Naive thymus-derived CD8-positive, alpha-beta T cell (primary cell): ENCODE measurements around the gene SLC23A2. TPM values are rescaled to one million over a fixed set of nuclear protein-coding genes. Genes with fewer than 3 reads are reported as not detected.
A peak's percentile ranks its signal among the peaks of the same experiment; 100 is the strongest.

Experiments
- ATAC-seq, 2 donors: fragments of 150-1000 bp; cut with Tn5 transposase in 1 of 2; sonication (Bioruptor Pico), chemical (Tn5 transposase) in 1 of 2; 1 replicate in 1 of 2; 2 replicates in 1 of 2; pipeline ENCODE4 v1.10.0; 2021; ENCODE audit warnings: mild to moderate bottlenecking in 2 of 2, moderate library complexity in 2 of 2
- POLR2A ChIA-PET: fragments of 350-600 bp; sonication (Branson Sonifier 250); formaldehyde crosslinking; loops from one replicate; lab custom pipeline; 2021; ENCODE audit warnings: antibody characterized with exemption; lab: Charles Lee
- DNase-seq, 10 donors: peaks; one replicate each; pipeline versions ENCODE4 v3.0.0 to v3.0.0-alpha.2; 2020 to 2022
- H3K27ac Mint-ChIP-seq, 10 donors: one replicate each; pipeline ENCODE4 v1.8.0; 2020 to 2022; ENCODE audit warnings: mild to moderate bottlenecking in 10 of 10, mixed read lengths in 10 of 10, moderate library complexity in 4 of 10, inconsistent platforms in 1 of 10
- H3K27me3 Mint-ChIP-seq, 5 donors: one replicate each; pipeline ENCODE4 v1.8.0; 2021 to 2022; ENCODE audit warnings: mixed read lengths in 5 of 5
- H3K36me3 Mint-ChIP-seq, 3 donors: one replicate each; pipeline ENCODE4 v1.8.0; 2020 to 2022; ENCODE audit warnings: mixed read lengths in 3 of 3, mild to moderate bottlenecking in 2 of 3, inconsistent platforms in 1 of 3
- H3K4me1 Mint-ChIP-seq, 4 donors: one replicate each; pipeline ENCODE4 v1.8.0; 2021 to 2022; ENCODE audit warnings: mixed read lengths in 4 of 4
- H3K4me3 Mint-ChIP-seq, 10 donors: one replicate each; pipeline ENCODE4 v1.8.0; 2020 to 2022; ENCODE audit warnings: mild to moderate bottlenecking in 10 of 10, mixed read lengths in 10 of 10, moderate library complexity in 6 of 10, inconsistent platforms in 1 of 10
- H3K9me3 Mint-ChIP-seq, 9 donors: one replicate each; pipeline ENCODE4 v1.8.0; 2020 to 2022; ENCODE audit warnings: mixed read lengths in 9 of 9, mild to moderate bottlenecking in 3 of 9, inconsistent platforms in 1 of 9, moderate library complexity in 1 of 9
- polyA plus RNA-seq, 3 donors: library from polyadenylated mRNA; unstranded; fragments of 300-500 nt; fragmentation: Illumina TruSeq; gene quantifications; one replicate each; pipeline ENCODE4 v1.2.3, GENCODE V29; 2021
- total RNA-seq, 8 experiments: library from RNA in 2 of 8; stranded (reverse) in 2 of 8; gene quantifications; one replicate each; pipeline ENCODE4 v1.2.3 and lab custom pipeline; 2021 to 2026

Gene SLC23A2
- total and polyA plus RNA-seq, 5 experiments from 2014 or later = 5.6 to 24.3 (median 8.1) TPM

GRCh38 chr20:4942331-4942730 is 59.0 kb downstream of the SLC23A2 start:
- POLR2A ChIA-PET = interaction anchor here (0.7 kb wide), 2 partner anchors 16 to 78 kb away, joined by 5 read pairs; no protein-coding TSS in a partner anchor
- Mint-ChIP-seq H3K27me3 (no peaks in the 10 kb centered on the region), H3K9me3 (no peaks in the 10 kb centered on the region), H3K4me1 (peaks cover 13 to 36% (median 20%) of the 10 kb centered on the region in 4 donors), H3K27ac (peak overlapping the region in 5 of 10 donors; percentile 7 to 62 (median 48)), H3K4me3 (peak overlapping the region in 1 of 10 donors; percentile 20), H3K36me3 (peaks cover 0 to 22% (median 5%) of the 10 kb centered on the region in 3 donors)
- DNase-seq (no peak), ATAC-seq (no peak)

- Mint-ChIP-seq H3K36me3 (peaks cover 0 to 20% (median 0%) of the 10 kb centered on the region in 3 donors), H3K4me3 (peak overlapping the region in 1 of 10 donors; percentile 38), H3K9me3 (no peaks in the 10 kb centered on the region), H3K27me3 (no peaks in the 10 kb centered on the region), H3K4me1 (peaks cover 13 to 34% (median 19%) of the 10 kb centered on the region in 4 donors), H3K27ac (peak overlapping the region in 1 of 10 donors; percentile 17)
- DNase-seq = no peak
- POLR2A ChIA-PET = no interaction called here
- no peak for ATAC-seq
These were observed 63.6 kb downstream of the SLC23A2 start for GRCh38 chr20:4937407-4938319.

GRCh38 chr20:4936851-4937406 is 64.4 kb downstream of the SLC23A2 start:
- peak overlapping the region in 1 of 10 donors; percentile 38 for H3K4me3 Mint-ChIP-seq
- ATAC-seq = no peak
- H3K4me1 Mint-ChIP-seq = peaks cover 10 to 26% (median 12%) of the 10 kb centered on the region in 4 donors
- H3K27ac Mint-ChIP-seq = peak overlapping the region in 1 of 10 donors; percentile 17
- POLR2A ChIA-PET = no interaction called here
- no peak for DNase-seq
- H3K27me3 Mint-ChIP-seq = no peaks in the 10 kb centered on the region
- peaks cover 0 to 23% (median 4%) of the 10 kb centered on the region in 3 donors for H3K36me3 Mint-ChIP-seq
- no peaks in the 10 kb centered on the region for H3K9me3 Mint-ChIP-seq

- no peaks in the 10 kb centered on the region for H3K9me3 Mint-ChIP-seq
- no peak for DNase-seq
- peaks cover 8 to 23% (median 11%) of the 10 kb centered on the region in 4 donors for H3K4me1 Mint-ChIP-seq
- peak overlapping the region in 1 of 10 donors; percentile 17 for H3K27ac Mint-ChIP-seq
- no peak overlapping the region for H3K4me3 Mint-ChIP-seq
- peaks cover 0 to 27% (median 8%) of the 10 kb centered on the region in 3 donors for H3K36me3 Mint-ChIP-seq
- no peaks in the 10 kb centered on the region for H3K27me3 Mint-ChIP-seq
- POLR2A ChIA-PET = no interaction called here
- no peak for ATAC-seq
These were observed 64.9 kb downstream of the SLC23A2 start for GRCh38 chr20:4936392-4936850.

- H3K4me1 Mint-ChIP-seq = peaks cover 6 to 23% (median 8%) of the 10 kb centered on the region in 4 donors
- no peak overlapping the region for H3K27ac Mint-ChIP-seq
- no peaks in the 10 kb centered on the region for H3K27me3 Mint-ChIP-seq
- H3K9me3 Mint-ChIP-seq = no peaks in the 10 kb centered on the region
- POLR2A ChIA-PET = no interaction called here
- peaks cover 0 to 55% (median 19%) of the 10 kb centered on the region in 3 donors for H3K36me3 Mint-ChIP-seq
- H3K4me3 Mint-ChIP-seq = no peak overlapping the region
- DNase-seq = no peak
- ATAC-seq = no peak
These were observed 69.2 kb downstream of the SLC23A2 start for GRCh38 chr20:4932061-4932460.

GRCh38 chr20:4929686-4930397 is 71.5 kb downstream of the SLC23A2 start:
- H3K36me3 Mint-ChIP-seq = peaks cover 0 to 58% (median 19%) of the 10 kb centered on the region in 3 donors
- peaks cover 1 to 18% (median 10%) of the 10 kb centered on the region in 4 donors for H3K4me1 Mint-ChIP-seq
- H3K27ac Mint-ChIP-seq = no peak overlapping the region
- DNase-seq = no peak
- no peak for ATAC-seq
- POLR2A ChIA-PET = no interaction called here
- no peaks in the 10 kb centered on the region for H3K9me3 Mint-ChIP-seq
- H3K4me3 Mint-ChIP-seq = no peak overlapping the region
- H3K27me3 Mint-ChIP-seq = no peaks in the 10 kb centered on the region

GRCh38 chr20:4926531-4927156 is 74.7 kb downstream of the SLC23A2 start:
- POLR2A ChIA-PET = interaction anchor here (0.6 kb wide), 2 partner anchors 15 to 102 kb away, joined by 4 to 5 read pairs; no protein-coding TSS in a partner anchor
- H3K27me3 Mint-ChIP-seq = no peaks in the 10 kb centered on the region
- no peak overlapping the region for H3K4me3 Mint-ChIP-seq
- peaks cover 0 to 51% (median 12%) of the 10 kb centered on the region in 3 donors for H3K36me3 Mint-ChIP-seq
- H3K9me3 Mint-ChIP-seq = no peaks in the 10 kb centered on the region
- DNase-seq = no peak
- ATAC-seq = no peak
- peak overlapping the region in 1 of 10 donors; percentile 22 for H3K27ac Mint-ChIP-seq
- H3K4me1 Mint-ChIP-seq = peaks cover 1 to 20% (median 14%) of the 10 kb centered on the region in 4 donors

GRCh38 chr20:4925842-4926530 is 75.3 kb downstream of the SLC23A2 start:
- Mint-ChIP-seq H3K27me3 (no peaks in the 10 kb centered on the region), H3K9me3 (no peaks in the 10 kb centered on the region), H3K27ac (peak overlapping the region in 2 of 10 donors; percentile 22 to 53), H3K36me3 (peaks cover 0 to 51% (median 11%) of the 10 kb centered on the region in 3 donors), H3K4me3 (no peak overlapping the region), H3K4me1 (peaks cover 1 to 20% (median 15%) of the 10 kb centered on the region in 4 donors)
- POLR2A ChIA-PET = interaction anchor here (0.6 kb wide), 1 partner anchor 16 kb away, joined by 5 read pairs; no protein-coding TSS in a partner anchor
- ATAC-seq (no peak), DNase-seq (no peak)

- H3K9me3 Mint-ChIP-seq = no peaks in the 10 kb centered on the region
- H3K4me3 Mint-ChIP-seq = no peak overlapping the region
- DNase-seq (no peak), ATAC-seq (no peak)
- peak overlapping the region in 2 of 10 donors; percentile 51 to 82 for H3K27ac Mint-ChIP-seq
- POLR2A ChIA-PET = interaction anchor here (0.7 kb wide), 1 partner anchor 47 kb away, joined by 4 read pairs; no protein-coding TSS in a partner anchor
- H3K4me1 Mint-ChIP-seq = peaks cover 3 to 27% (median 17%) of the 10 kb centered on the region in 4 donors
- H3K36me3 Mint-ChIP-seq = peaks cover 0 to 46% (median 8%) of the 10 kb centered on the region in 3 donors
- H3K27me3 Mint-ChIP-seq = no peaks in the 10 kb centered on the region
These were observed 76.9 kb downstream of the SLC23A2 start for GRCh38 chr20:4924446-4924845.

- DNase-seq = no peak
- H3K36me3 Mint-ChIP-seq = peaks cover 0 to 45% (median 8%) of the 10 kb centered on the region in 3 donors
- no peak overlapping the region for H3K4me3 Mint-ChIP-seq
- peak overlapping the region in 1 of 10 donors; percentile 82 for H3K27ac Mint-ChIP-seq
- no peaks in the 10 kb centered on the region for H3K27me3 Mint-ChIP-seq
- peaks cover 3 to 30% (median 18%) of the 10 kb centered on the region in 4 donors for H3K4me1 Mint-ChIP-seq
- H3K9me3 Mint-ChIP-seq = no peaks in the 10 kb centered on the region
- ATAC-seq = no peak
- POLR2A ChIA-PET = interaction anchor here (0.7 kb wide), 1 partner anchor 47 kb away, joined by 4 read pairs; no protein-coding TSS in a partner anchor
These were observed 77.3 kb downstream of the SLC23A2 start for GRCh38 chr20:4924032-4924431.

GRCh38 chr20:4922186-4922585 is 79.1 kb downstream of the SLC23A2 start:
- no peaks in the 10 kb centered on the region for H3K9me3 Mint-ChIP-seq
- DNase-seq = no peak
- no peak for ATAC-seq
- H3K36me3 Mint-ChIP-seq = peaks cover 0 to 34% (median 3%) of the 10 kb centered on the region in 3 donors
- no peaks in the 10 kb centered on the region for H3K27me3 Mint-ChIP-seq
- POLR2A ChIA-PET = no interaction called here
- H3K27ac Mint-ChIP-seq = peak overlapping the region in 3 of 10 donors; percentile 63 to 84 (median 67)
- H3K4me3 Mint-ChIP-seq = no peak overlapping the region
- peaks cover 6 to 29% (median 16%) of the 10 kb centered on the region in 4 donors for H3K4me1 Mint-ChIP-seq
